IMR-90 (cell line): ENCODE results near the gene RPS2. TPM values are rescaled to one million over a fixed set of nuclear protein-coding genes. Genes with fewer than 3 reads are reported as not detected.
A peak's percentile ranks its signal among the peaks of the same experiment; 100 is the strongest.

Experiments
- ATAC-seq: fragments of 200-7000 bp; cut with Tn5 transposase; 2 replicates; pipeline ENCODE4 v1.9.1; 2020; ENCODE audit warnings: low read depth, mild to moderate bottlenecking, moderate library complexity
- BruUV-seq: library from RNA; stranded (reverse); fragments of 400-500 nt; replicated peaks from 2 replicates; lab custom pipeline; 2021; lab: Mats Ljungman, UMichigan
- CTCF ChIA-PET: fragments of 300-600 bp; formaldehyde crosslinking; extraction: SDS; loops from one replicate; lab custom pipeline; 2021; ENCODE audit warnings: antibody characterized with exemption; lab: Yijun Ruan, JAX
- POLR2A ChIA-PET: fragments of 300-600 bp; sonication (Branson Sonifier 250); formaldehyde crosslinking; loops from one replicate; lab custom pipeline; 2022; ENCODE audit warnings: antibody characterized with exemption; ENCODE audit not compliant: unreplicated experiment; lab: Charles Lee
- DNase-seq: peaks from one replicate; pipeline ENCODE4 v3.0.0; 2013
- H2AFZ ChIP-seq: replicated peaks from 2 replicates; pipeline ENCODE3; 2013; ENCODE audit warnings: low read length, mild to moderate bottlenecking; ENCODE audit not compliant: poor library complexity
- H2AK5ac ChIP-seq: 2 replicates; pipeline ENCODE4 v1.6.1; 2013; ENCODE audit warnings: low read depth, low read length, inconsistent platforms
- H2AK9ac ChIP-seq: replicated peaks from 2 replicates; pipeline ENCODE3; 2013; ENCODE audit warnings: mild to moderate bottlenecking, low read depth, low read length, moderate library complexity; ENCODE audit not compliant: poor library complexity
- H2BK120ac ChIP-seq: 2 replicates; pipeline ENCODE4 v1.6.1; 2013; ENCODE audit warnings: low read depth, low read length, inconsistent platforms
- H2BK15ac ChIP-seq: 3 replicates; pipeline ENCODE4 v1.6.1; 2013; ENCODE audit warnings: low read depth, low read length, inconsistent platforms
- H2BK20ac ChIP-seq: 2 replicates; pipeline ENCODE4 v1.6.1; 2013; ENCODE audit warnings: low read depth, mild to moderate bottlenecking, inconsistent platforms, low read length, moderate library complexity
- H2BK5ac ChIP-seq: 2 replicates; pipeline ENCODE4 v1.6.1; 2013; ENCODE audit warnings: mild to moderate bottlenecking, low read depth, low read length, inconsistent platforms; ENCODE audit not compliant: poor library complexity, severe bottlenecking
- H3K14ac ChIP-seq: replicated peaks from 2 replicates; pipeline ENCODE4 v1.6.1; 2013; ENCODE audit warnings: low read depth, low read length, inconsistent platforms
- H3K18ac ChIP-seq: 2 replicates; pipeline ENCODE4 v1.6.1; 2013; ENCODE audit warnings: low read depth, low read length, control low read depth
- H3K23ac ChIP-seq: 2 replicates; pipeline ENCODE4 v1.6.1; 2013; ENCODE audit warnings: low read depth, low read length, inconsistent platforms
- H3K27ac ChIP-seq: 2 replicates; pipeline ENCODE4 v1.5.1; 2013; ENCODE audit warnings: mild to moderate bottlenecking, control low read depth, low read length; ENCODE audit not compliant: insufficient read depth
- H3K27me3 ChIP-seq: 2 replicates; pipeline ENCODE4 v1.6.1; 2013; ENCODE audit warnings: low read length; ENCODE audit not compliant: control insufficient read depth, insufficient read depth
- H3K36me3 ChIP-seq: 2 replicates; pipeline ENCODE4 v1.6.1; 2013; ENCODE audit warnings: low read length, mixed read lengths; ENCODE audit not compliant: control insufficient read depth, insufficient read depth
- H3K4ac ChIP-seq: 2 replicates; pipeline ENCODE4 v1.6.1; 2013; ENCODE audit warnings: low read depth, low read length, inconsistent platforms
- H3K4me1 ChIP-seq: 2 replicates; pipeline ENCODE4 v1.6.1; 2013; ENCODE audit warnings: low read length, mixed read lengths; ENCODE audit not compliant: control insufficient read depth, insufficient read depth
- H3K4me2 ChIP-seq: 2 replicates; pipeline ENCODE4 v1.6.1; 2013; ENCODE audit warnings: low read depth, mild to moderate bottlenecking, control low read depth, low read length, moderate library complexity
- H3K4me3 ChIP-seq: 2 replicates; pipeline ENCODE4 v1.5.1; 2013; ENCODE audit warnings: low read depth, mild to moderate bottlenecking, control low read depth, low read length, moderate library complexity; ENCODE audit not compliant: insufficient read depth
- H3K56ac ChIP-seq: 2 replicates; pipeline ENCODE4 v1.6.1; 2013; ENCODE audit warnings: low read length, inconsistent platforms; ENCODE audit not compliant: insufficient read depth; ENCODE audit errors: extremely low read depth
- H3K79me1 ChIP-seq, 2 experiments: 2 replicates each; pipeline ENCODE4 v1.6.1; 2013; ENCODE audit warnings: low read length in 2 of 2, inconsistent platforms in 1 of 2, low read depth in 1 of 2
- H3K9ac ChIP-seq: 2 replicates; pipeline ENCODE4 v1.6.1; 2013; ENCODE audit warnings: low read depth, low read length, control low read depth
- H3K9me1 ChIP-seq: 2 replicates; pipeline ENCODE4 v1.6.1; 2013; ENCODE audit warnings: low read length, inconsistent platforms; ENCODE audit not compliant: insufficient read depth
- H3K9me3 ChIP-seq: 2 replicates; pipeline ENCODE4 v1.6.1; 2013; ENCODE audit warnings: low read length; ENCODE audit not compliant: control insufficient read depth, insufficient read depth
- H4K20me1 ChIP-seq: 2 replicates; pipeline ENCODE4 v1.6.1; 2013; ENCODE audit warnings: low read length, inconsistent platforms; ENCODE audit not compliant: insufficient read depth
- H4K5ac ChIP-seq: 2 replicates; pipeline ENCODE4 v1.6.1; 2013; ENCODE audit warnings: mild to moderate bottlenecking, low read depth, low read length, control low read depth
- H4K8ac ChIP-seq, 2 experiments: 2 replicates each; pipeline ENCODE4 v1.6.1; 2013; ENCODE audit warnings: low read depth in 2 of 2, low read length in 2 of 2, control low read depth in 1 of 2, inconsistent platforms in 1 of 2
- H4K91ac ChIP-seq: 2 replicates; pipeline ENCODE4 v1.6.1; 2013; ENCODE audit warnings: low read depth, low read length, inconsistent platforms; ENCODE audit not compliant: insufficient read depth
- CTCF ChIP-seq: conservative IDR thresholded peaks from 2 replicates; pipeline ENCODE4 v1.5.1; 2012; ENCODE audit warnings: mild to moderate bottlenecking, low read depth, low read length, improper control_type of control experiment
- ELK1 ChIP-seq: fragments of 150-350 bp; IDR thresholded peaks from 2 replicates; pipeline ENCODE4 v1.6.1; 2016; ENCODE audit warnings: low read depth, mild to moderate bottlenecking, low read length, moderate library complexity, borderline replicate concordance
- FOS ChIP-seq: fragments of 150-350 bp; IDR thresholded peaks from 2 replicates; pipeline ENCODE4 v1.6.1; 2016; ENCODE audit warnings: low read depth, low read length
- MAFK ChIP-seq: IDR thresholded peaks from 2 replicates; pipeline ENCODE4 v1.6.1; 2012; ENCODE audit warnings: low read depth, low read length, improper control_type of control experiment
- MAZ ChIP-seq: IDR thresholded peaks from 2 replicates; pipeline ENCODE4 v1.6.1; 2012; ENCODE audit warnings: low read depth, mild to moderate bottlenecking, low read length, improper control_type of control experiment, moderate library complexity, borderline replicate concordance
- MXI1 ChIP-seq: IDR thresholded peaks from 2 replicates; pipeline ENCODE4 v1.6.1; 2012; ENCODE audit warnings: low read depth, mild to moderate bottlenecking, low read length, moderate library complexity, borderline replicate concordance
- NFE2L2 ChIP-seq: fragments of 150-350 bp; IDR thresholded peaks from 2 replicates; pipeline ENCODE4 v1.6.1; 2016; ENCODE audit warnings: low read depth, mild to moderate bottlenecking, low read length
- POLR2A ChIP-seq: IDR thresholded peaks from 2 replicates; pipeline ENCODE4 v1.6.1; 2012; ENCODE audit warnings: mild to moderate bottlenecking, low read depth, low read length
- RAD21 ChIP-seq: IDR thresholded peaks from 2 replicates; pipeline ENCODE4 v1.6.1; 2012; ENCODE audit warnings: low read length, improper control_type of control experiment
- RFX5 ChIP-seq: IDR thresholded peaks from 2 replicates; pipeline ENCODE4 v1.8.0; 2012; ENCODE audit warnings: low read depth, mild to moderate bottlenecking, low read length, moderate library complexity
- SMC3 ChIP-seq: fragments of 150-350 bp; IDR thresholded peaks from 2 replicates; pipeline ENCODE4 v1.6.1; 2016; ENCODE audit warnings: low read depth, mild to moderate bottlenecking, antibody characterized with exemption, low read length, moderate library complexity
- WGBS, 2 experiments: methylation state at CpG; one replicate each; pipeline versions ENCODE4 v1.1.5 to v1.1.7; 2013; ENCODE audit warnings: missing lambda C conversion rate in 2 of 2; ENCODE audit not compliant: insufficient read length in 1 of 2; ENCODE audit errors: extremely low coverage in 2 of 2; 5-methylcytosine and 5-hydroxymethylcytosine counted together
- dilution Hi-C: fragments of 300-500 bp; cut with HindIII; formaldehyde crosslinking; loops from one replicate; pipeline ENCODE4 v1.14.3; 2018; ENCODE audit warnings: low sequenced_read_pairs; ENCODE audit not compliant: unreplicated experiment
- in situ Hi-C: fragments of 300-500 bp; cut with MboI; formaldehyde crosslinking; loops from 3 replicates; pipeline ENCODE4 v1.14.3; 2019; ENCODE audit warnings: low sequenced_read_pairs, inconsistent platforms, mixed read lengths
- intact Hi-C: fragments of 100-400 bp; cut with micrococcal nuclease; formaldehyde crosslinking; loops from 2 replicates; pipeline ENCODE4 v1.10.0; 2022
- polyA plus RNA-seq, 3 experiments: library from polyadenylated mRNA; depleted of rRNA; stranded (reverse); fragments of >200 nt; gene quantifications; 2 replicates each; pipeline ENCODE4 v1.2.3, GENCODE V29; 2012; ENCODE audit warnings: low replicate concordance in 1 of 3
- total RNA-seq: library from RNA; depleted of rRNA; stranded (reverse); fragments of >200 nt; gene quantifications from 2 replicates; pipeline ENCODE4 v1.2.3, GENCODE V29; 2012
- TF ChIP-seq, protein P1 (sequence below): fragments of 150-350 bp; IDR thresholded peaks from 2 replicates; pipeline ENCODE4 v1.6.1; 2017; ENCODE audit warnings: mild to moderate bottlenecking, antibody characterized with exemption, low read length, low read depth

The RPS2 gene
- total and polyA plus RNA-seq, 2 of the 4 experiments (the other 2 are of a cell fraction): 2,703 to 6,941 TPM

DNA sequence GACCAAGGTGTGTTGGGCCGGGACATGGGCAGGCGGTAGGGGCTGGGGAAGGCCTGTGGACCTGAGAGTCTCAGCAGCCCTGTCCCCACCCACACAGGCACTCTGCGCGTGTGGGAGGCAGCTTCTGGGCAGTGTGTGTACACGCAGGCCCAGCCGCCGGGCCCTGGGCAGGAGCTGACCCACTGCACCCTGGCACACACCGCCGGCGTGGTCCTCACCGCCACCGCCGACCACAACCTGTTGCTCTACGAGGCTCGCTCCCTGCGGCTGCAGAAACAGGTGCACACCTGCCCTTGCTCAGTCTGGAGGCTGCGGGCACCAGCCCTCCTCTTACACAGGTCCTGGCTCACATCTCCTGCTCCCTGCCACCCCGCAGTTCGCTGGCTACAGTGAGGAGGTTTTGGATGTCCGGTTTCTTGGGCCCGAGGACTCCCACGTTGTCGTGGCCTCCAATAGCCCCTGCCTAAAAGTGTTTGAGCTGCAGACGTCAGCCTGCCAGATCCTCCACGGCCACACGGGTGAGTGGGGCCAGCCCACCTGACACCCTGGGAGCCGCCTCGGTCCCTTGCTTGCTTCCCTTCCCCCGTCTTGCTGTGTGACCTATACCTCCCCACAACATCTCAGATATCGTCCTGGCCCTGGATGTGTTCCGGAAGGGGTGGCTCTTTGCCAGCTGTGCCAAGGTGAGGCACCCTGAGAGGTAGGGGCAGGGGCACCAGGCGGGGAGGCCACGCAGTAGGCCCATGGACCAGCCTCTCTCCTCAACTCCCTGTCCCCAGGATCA is 11.0 kb upstream of the RPS2 start:
- TF ChIP-seq RFX5: no peak
- TF ChIP-seq POLR2A: no peak
- no peak for TF ChIP-seq NFE2L2
- TF ChIP-seq MXI1: no peak
- no peak for TF ChIP-seq ELK1
- TF ChIP-seq RAD21: no peak
- TF ChIP-seq, protein P1, sequence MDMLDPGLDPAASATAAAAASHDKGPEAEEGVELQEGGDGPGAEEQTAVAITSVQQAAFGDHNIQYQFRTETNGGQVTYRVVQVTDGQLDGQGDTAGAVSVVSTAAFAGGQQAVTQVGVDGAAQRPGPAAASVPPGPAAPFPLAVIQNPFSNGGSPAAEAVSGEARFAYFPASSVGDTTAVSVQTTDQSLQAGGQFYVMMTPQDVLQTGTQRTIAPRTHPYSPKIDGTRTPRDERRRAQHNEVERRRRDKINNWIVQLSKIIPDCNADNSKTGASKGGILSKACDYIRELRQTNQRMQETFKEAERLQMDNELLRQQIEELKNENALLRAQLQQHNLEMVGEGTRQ: no peak
- TF ChIP-seq MAFK: no peak
- no peak for TF ChIP-seq SMC3
- no peak for TF ChIP-seq CTCF
- no peak for TF ChIP-seq FOS
- TF ChIP-seq MAZ: no peak
- WGBS, 2 experiments: 95% methylated on average over 11 of the region's 33 CpGs; no CpG with 5 or more reads in 1 of the 2 experiments
- CTCF ChIA-PET: no interaction called here

More for the DNA sequence above, 11.0 kb upstream of the RPS2 start:
- Histone ChIP-seq H3K18ac (no peak overlapping the region), H3K36me3 (peaks cover 48% of the 10 kb centered on the region), H4K5ac (no peak overlapping the region), H3K9me1 (peaks cover 3% of the 10 kb centered on the region; the same call in 1 of the 2 replicates), H2AFZ (no peak overlapping the region), H3K9me3 (no peaks in the 10 kb centered on the region), H3K79me1 (peaks cover 5 to 31% of the 10 kb centered on the region in 2 experiments), H3K4me1 (peaks cover 6% of the 10 kb centered on the region), H2BK120ac (no peak overlapping the region), H4K8ac (no peak overlapping the region), H3K23ac (no peak overlapping the region), H3K4me2 (no peak overlapping the region), H2BK20ac (no peak overlapping the region), H3K4ac (no peak overlapping the region), H4K20me1 (no peaks in the 10 kb centered on the region; the same call in 1 of the 2 replicates), H3K9ac (no peak overlapping the region), H2BK5ac (no peak overlapping the region), H4K91ac (no peak overlapping the region), H2AK5ac (no peak overlapping the region), H3K56ac (no peak overlapping the region), H3K27ac (no peak overlapping the region), H3K27me3 (peaks cover 10% of the 10 kb centered on the region; the same call in 1 of the 2 replicates), H2BK15ac (no peak overlapping the region), H2AK9ac (peak overlapping the region; percentile 55), H3K4me3 (no peak overlapping the region), H3K14ac (no peak overlapping the region)
- dilution Hi-C loops: no loop called here
- DNase-seq (no peak), ATAC-seq (no peak)
- TSS peak; percentile 50 for BruUV-seq
- intact Hi-C loops: no loop called here
- POLR2A ChIA-PET: no interaction called here
- in situ Hi-C loops: no loop called here
